HEK293T (cell line): ENCODE results near the gene UBXN2A.

ENCODE experiments used
- ELF4 ChIP-seq: fragments of 450-650 bp; IDR thresholded peaks from 2 replicates; pipeline ENCODE4 v1.6.1; 2017; ENCODE audit warnings: antibody characterized with exemption
- FOXK2 ChIP-seq: fragments of 450-650 bp; IDR thresholded peaks from 2 replicates; pipeline ENCODE4 v1.6.1; 2016; ENCODE audit warnings: mild to moderate bottlenecking
- FOXM1 ChIP-seq: fragments of 450-650 bp; IDR thresholded peaks from 2 replicates; pipeline ENCODE4 v1.6.1; 2017; ENCODE audit warnings: mild to moderate bottlenecking, borderline replicate concordance
- HDGF ChIP-seq: fragments of 450-650 bp; IDR thresholded peaks from 2 replicates; pipeline ENCODE4 v1.6.1; 2017; ENCODE audit warnings: antibody characterized with exemption, borderline replicate concordance
- PKNOX1 ChIP-seq: fragments of 450-650 bp; IDR thresholded peaks from 2 replicates; pipeline ENCODE4 v1.6.1; 2016
- SP1 ChIP-seq: fragments of 450-650 bp; IDR thresholded peaks from 2 replicates; pipeline ENCODE4 v1.6.1; 2017
- TARDBP ChIP-seq: fragments of 450-650 bp; IDR thresholded peaks from 2 replicates; pipeline ENCODE4 v1.6.1; 2016

GRCh38 chr2:24045511-24046508, 105.5 kb downstream of the UBXN2A start:
- TF ChIP-seq TARDBP (no peak), FOXM1 (no peak), FOXK2 (no peak), HDGF (no peak), ELF4 (no peak), SP1 (no peak), PKNOX1 (no peak)
